Peyer's patch (tissue), 4 donors: Measurements from ENCODE around the gene TRAF2.

ENCODE experiments used
- CTCF ChIP-seq, 6 experiments: fragments of 450-650 bp in 4 of 6; fragments of 200-600 bp in 2 of 6; sonication (generic) in 1 of 6; IDR thresholded peaks; one replicate each; pipeline ENCODE4 v1.5.1; 2017 to 2019; ENCODE audit warnings: antibody characterized with exemption in 6 of 6, mild to moderate bottlenecking in 3 of 6, moderate library complexity in 1 of 6
- POLR2A ChIP-seq, 2 donors: fragments of 450-650 bp; IDR thresholded peaks; one replicate each; pipeline ENCODE4 v1.5.1; 2017; ENCODE audit warnings: antibody characterized with exemption in 2 of 2, mild to moderate bottlenecking in 2 of 2, moderate library complexity in 2 of 2

- TF ChIP-seq CTCF (IDR thresholded peaks at IDR 0.05) (no peak), POLR2A (IDR thresholded peaks at IDR 0.05) (no peak)
Observed at GRCh38 chr9:136942112-136942880, 56.0 kb downstream of the TRAF2 start.
